ENCODE data around the gene ARL3. TPM values are rescaled to one million over a fixed set of nuclear protein-coding genes. Genes with fewer than 3 reads are reported as not detected.

The ARL3 gene
- total and polyA plus RNA-seq, 2 experiments from 2014 or later = 8.5 to 22.6 TPM

DNA sequence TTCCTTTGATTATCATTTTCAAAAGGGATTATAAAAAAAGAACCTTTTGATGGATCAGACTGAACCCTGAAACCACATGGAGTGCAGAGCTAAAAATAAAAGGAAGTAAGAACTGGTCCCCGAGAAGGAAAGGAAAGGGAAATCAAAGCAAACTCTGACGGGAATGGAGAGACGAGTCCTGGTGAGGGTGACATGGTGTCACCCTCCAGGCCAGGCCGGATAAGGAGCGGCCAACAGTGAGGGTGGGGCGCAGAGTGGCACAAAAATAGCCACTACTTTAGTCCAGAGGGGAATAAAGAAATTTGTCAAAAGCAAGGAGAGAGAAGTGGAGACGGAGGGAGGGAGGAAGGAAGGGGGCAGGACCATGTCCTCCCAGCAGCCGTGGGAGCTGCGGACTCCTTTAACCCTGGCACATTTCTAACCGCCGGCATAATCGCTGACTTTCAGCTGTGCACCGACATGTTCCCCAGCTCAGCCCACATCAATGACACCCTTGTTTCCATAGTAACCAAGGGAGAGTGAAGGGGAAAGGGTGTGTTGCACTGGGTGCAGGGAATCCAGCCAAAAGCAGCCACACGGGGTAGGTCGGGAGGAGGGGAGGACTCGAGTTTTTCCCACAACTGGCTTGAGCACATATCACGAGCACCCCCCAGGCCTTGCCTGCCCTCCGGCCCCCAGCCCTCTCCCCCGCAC, 40.2 kb downstream of the ARL3 start:
- 0 out of 2 replicates have a peak overlapping the region, but pooled peaks have one; percentile 6 for H3K27ac ChIP-seq (ENCODE audit: low read depth)
- Mint-ChIP-seq H3K9me3 (no peaks in the 10 kb centered on the region), H3K36me3 (ENCODE audit: low read depth) (no peaks in the 10 kb centered on the region; the same call in 2 of the 3 replicates), H3K27me3 (ENCODE audit: insufficient read depth, low read depth, poor library complexity) (peaks cover 21% of the 10 kb centered on the region), H3K27ac (no peak overlapping the region), H3K4me3 (peak overlapping the region; percentile 51), H3K4me1 (peaks cover 80% of the 10 kb centered on the region)
- TF ChIP-seq ZNF114 (CRISPR knock-in tag; IDR thresholded peaks at IDR 0.05) = no peak
- TF ChIP-seq, protein P1, sequence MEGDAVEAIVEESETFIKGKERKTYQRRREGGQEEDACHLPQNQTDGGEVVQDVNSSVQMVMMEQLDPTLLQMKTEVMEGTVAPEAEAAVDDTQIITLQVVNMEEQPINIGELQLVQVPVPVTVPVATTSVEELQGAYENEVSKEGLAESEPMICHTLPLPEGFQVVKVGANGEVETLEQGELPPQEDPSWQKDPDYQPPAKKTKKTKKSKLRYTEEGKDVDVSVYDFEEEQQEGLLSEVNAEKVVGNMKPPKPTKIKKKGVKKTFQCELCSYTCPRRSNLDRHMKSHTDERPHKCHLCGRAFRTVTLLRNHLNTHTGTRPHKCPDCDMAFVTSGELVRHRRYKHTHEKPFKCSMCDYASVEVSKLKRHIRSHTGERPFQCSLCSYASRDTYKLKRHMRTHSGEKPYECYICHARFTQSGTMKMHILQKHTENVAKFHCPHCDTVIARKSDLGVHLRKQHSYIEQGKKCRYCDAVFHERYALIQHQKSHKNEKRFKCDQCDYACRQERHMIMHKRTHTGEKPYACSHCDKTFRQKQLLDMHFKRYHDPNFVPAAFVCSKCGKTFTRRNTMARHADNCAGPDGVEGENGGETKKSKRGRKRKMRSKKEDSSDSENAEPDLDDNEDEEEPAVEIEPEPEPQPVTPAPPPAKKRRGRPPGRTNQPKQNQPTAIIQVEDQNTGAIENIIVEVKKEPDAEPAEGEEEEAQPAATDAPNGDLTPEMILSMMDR (conservative IDR thresholded peaks at IDR 0.05; ENCODE audit: low read depth in 2 of 2) = no peak
- TF ChIP-seq, protein P2, sequence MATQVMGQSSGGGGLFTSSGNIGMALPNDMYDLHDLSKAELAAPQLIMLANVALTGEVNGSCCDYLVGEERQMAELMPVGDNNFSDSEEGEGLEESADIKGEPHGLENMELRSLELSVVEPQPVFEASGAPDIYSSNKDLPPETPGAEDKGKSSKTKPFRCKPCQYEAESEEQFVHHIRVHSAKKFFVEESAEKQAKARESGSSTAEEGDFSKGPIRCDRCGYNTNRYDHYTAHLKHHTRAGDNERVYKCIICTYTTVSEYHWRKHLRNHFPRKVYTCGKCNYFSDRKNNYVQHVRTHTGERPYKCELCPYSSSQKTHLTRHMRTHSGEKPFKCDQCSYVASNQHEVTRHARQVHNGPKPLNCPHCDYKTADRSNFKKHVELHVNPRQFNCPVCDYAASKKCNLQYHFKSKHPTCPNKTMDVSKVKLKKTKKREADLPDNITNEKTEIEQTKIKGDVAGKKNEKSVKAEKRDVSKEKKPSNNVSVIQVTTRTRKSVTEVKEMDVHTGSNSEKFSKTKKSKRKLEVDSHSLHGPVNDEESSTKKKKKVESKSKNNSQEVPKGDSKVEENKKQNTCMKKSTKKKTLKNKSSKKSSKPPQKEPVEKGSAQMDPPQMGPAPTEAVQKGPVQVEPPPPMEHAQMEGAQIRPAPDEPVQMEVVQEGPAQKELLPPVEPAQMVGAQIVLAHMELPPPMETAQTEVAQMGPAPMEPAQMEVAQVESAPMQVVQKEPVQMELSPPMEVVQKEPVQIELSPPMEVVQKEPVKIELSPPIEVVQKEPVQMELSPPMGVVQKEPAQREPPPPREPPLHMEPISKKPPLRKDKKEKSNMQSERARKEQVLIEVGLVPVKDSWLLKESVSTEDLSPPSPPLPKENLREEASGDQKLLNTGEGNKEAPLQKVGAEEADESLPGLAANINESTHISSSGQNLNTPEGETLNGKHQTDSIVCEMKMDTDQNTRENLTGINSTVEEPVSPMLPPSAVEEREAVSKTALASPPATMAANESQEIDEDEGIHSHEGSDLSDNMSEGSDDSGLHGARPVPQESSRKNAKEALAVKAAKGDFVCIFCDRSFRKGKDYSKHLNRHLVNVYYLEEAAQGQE (IDR thresholded peaks at IDR 0.05; ENCODE audit: unreplicated experiment) = no peak
- TF ChIP-seq, protein P3, sequence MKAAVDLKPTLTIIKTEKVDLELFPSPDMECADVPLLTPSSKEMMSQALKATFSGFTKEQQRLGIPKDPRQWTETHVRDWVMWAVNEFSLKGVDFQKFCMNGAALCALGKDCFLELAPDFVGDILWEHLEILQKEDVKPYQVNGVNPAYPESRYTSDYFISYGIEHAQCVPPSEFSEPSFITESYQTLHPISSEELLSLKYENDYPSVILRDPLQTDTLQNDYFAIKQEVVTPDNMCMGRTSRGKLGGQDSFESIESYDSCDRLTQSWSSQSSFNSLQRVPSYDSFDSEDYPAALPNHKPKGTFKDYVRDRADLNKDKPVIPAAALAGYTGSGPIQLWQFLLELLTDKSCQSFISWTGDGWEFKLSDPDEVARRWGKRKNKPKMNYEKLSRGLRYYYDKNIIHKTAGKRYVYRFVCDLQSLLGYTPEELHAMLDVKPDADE (IDR thresholded peaks at IDR 0.05) = no peak
- no peak for TF ChIP-seq EZH2phosphoT487 (IDR thresholded peaks at IDR 0.05; ENCODE audit: unreplicated experiment)
- TF ChIP-seq EZH2 (IDR thresholded peaks at IDR 0.05; ENCODE audit: low read depth, unreplicated experiment) = no peak
- TF ChIP-seq POLR2AphosphoS5 (IDR thresholded peaks at IDR 0.05; ENCODE audit: low read depth) = no peak
- no peak for TF ChIP-seq STAT1 (IDR thresholded peaks at IDR 0.05; ENCODE audit: unreplicated experiment)
- TF ChIP-seq ZNF331 (CRISPR knock-in tag; IDR thresholded peaks at IDR 0.05; ENCODE audit: low read depth) = no peak
- TF ChIP-seq CREB1 (CRISPR knock-in tag; IDR thresholded peaks at IDR 0.05; ENCODE audit: low read depth) = no peak
- TF ChIP-seq NANOG (IDR thresholded peaks at IDR 0.05; ENCODE audit: borderline replicate concordance) = no peak
- TF ChIP-seq JUNB (IDR thresholded peaks at IDR 0.05; ENCODE audit: unreplicated experiment) = no peak
- TF ChIP-seq, protein P4, sequence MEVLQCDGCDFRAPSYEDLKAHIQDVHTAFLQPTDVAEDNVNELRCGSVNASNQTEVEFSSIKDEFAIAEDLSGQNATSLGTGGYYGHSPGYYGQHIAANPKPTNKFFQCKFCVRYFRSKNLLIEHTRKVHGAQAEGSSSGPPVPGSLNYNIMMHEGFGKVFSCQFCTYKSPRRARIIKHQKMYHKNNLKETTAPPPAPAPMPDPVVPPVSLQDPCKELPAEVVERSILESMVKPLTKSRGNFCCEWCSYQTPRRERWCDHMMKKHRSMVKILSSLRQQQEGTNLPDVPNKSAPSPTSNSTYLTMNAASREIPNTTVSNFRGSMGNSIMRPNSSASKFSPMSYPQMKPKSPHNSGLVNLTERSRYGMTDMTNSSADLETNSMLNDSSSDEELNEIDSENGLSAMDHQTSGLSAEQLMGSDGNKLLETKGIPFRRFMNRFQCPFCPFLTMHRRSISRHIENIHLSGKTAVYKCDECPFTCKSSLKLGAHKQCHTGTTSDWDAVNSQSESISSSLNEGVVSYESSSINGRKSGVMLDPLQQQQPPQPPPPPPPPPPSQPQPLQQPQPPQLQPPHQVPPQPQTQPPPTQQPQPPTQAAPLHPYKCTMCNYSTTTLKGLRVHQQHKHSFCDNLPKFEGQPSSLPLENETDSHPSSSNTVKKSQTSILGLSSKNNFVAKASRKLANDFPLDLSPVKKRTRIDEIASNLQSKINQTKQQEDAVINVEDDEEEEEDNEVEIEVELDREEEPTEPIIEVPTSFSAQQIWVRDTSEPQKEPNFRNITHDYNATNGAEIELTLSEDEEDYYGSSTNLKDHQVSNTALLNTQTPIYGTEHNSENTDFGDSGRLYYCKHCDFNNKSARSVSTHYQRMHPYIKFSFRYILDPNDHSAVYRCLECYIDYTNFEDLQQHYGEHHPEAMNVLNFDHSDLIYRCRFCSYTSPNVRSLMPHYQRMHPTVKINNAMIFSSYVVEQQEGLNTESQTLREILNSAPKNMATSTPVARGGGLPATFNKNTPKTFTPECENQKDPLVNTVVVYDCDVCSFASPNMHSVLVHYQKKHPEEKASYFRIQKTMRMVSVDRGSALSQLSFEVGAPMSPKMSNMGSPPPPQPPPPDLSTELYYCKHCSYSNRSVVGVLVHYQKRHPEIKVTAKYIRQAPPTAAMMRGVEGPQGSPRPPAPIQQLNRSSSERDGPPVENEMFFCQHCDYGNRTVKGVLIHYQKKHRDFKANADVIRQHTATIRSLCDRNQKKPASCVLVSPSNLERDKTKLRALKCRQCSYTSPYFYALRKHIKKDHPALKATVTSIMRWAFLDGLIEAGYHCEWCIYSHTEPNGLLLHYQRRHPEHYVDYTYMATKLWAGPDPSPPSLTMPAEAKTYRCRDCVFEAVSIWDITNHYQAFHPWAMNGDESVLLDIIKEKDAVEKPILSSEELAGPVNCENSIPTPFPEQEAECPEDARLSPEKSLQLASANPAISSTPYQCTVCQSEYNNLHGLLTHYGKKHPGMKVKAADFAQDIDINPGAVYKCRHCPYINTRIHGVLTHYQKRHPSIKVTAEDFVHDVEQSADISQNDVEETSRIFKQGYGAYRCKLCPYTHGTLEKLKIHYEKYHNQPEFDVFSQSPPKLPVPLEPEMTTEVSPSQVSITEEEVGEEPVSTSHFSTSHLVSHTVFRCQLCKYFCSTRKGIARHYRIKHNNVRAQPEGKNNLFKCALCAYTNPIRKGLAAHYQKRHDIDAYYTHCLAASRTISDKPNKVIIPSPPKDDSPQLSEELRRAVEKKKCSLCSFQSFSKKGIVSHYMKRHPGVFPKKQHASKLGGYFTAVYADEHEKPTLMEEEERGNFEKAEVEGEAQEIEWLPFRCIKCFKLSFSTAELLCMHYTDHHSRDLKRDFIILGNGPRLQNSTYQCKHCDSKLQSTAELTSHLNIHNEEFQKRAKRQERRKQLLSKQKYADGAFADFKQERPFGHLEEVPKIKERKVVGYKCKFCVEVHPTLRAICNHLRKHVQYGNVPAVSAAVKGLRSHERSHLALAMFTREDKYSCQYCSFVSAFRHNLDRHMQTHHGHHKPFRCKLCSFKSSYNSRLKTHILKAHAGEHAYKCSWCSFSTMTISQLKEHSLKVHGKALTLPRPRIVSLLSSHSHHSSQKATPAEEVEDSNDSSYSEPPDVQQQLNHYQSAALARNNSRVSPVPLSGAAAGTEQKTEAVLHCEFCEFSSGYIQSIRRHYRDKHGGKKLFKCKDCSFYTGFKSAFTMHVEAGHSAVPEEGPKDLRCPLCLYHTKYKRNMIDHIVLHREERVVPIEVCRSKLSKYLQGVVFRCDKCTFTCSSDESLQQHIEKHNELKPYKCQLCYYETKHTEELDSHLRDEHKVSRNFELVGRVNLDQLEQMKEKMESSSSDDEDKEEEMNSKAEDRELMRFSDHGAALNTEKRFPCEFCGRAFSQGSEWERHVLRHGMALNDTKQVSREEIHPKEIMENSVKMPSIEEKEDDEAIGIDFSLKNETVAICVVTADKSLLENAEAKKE (CRISPR knock-in tag; IDR thresholded peaks at IDR 0.05) = no peak
- H3K4me2 ChIP-seq = peak overlapping the region; percentile 46
- H3K4me1 ChIP-seq (ENCODE audit: insufficient read depth) = peaks cover 77% of the 10 kb centered on the region
- H2AFZ ChIP-seq = no peak overlapping the region; the same call in 1 of the 2 replicates
- DNase-seq (ENCODE audit: low spot score) (peak; percentile 72), ATAC-seq (peak; percentile 11)
- H4K20me1 ChIP-seq (replicated peaks; ENCODE audit: insufficient read depth) = no peaks in the 10 kb centered on the region; the same call in 1 of the 2 replicates
- H3K79me2 ChIP-seq (replicated peaks; ENCODE audit: insufficient read depth) = no peaks in the 10 kb centered on the region
- no peaks in the 10 kb centered on the region for H3K27me3 ChIP-seq (ENCODE audit: insufficient read depth)
- no peaks in the 10 kb centered on the region for H3K9me2 ChIP-seq (ENCODE audit: insufficient read depth)
- H3K4me3 ChIP-seq = peak overlapping the region; percentile 40; the same call in 1 of the 2 replicates
- H3K36me3 ChIP-seq (ENCODE audit: insufficient read depth) = no peaks in the 10 kb centered on the region
- peaks cover 28% of the 10 kb centered on the region for H3F3A ChIP-seq (replicated peaks; ENCODE audit: low read depth)
